GM21381 (cell line): Measurements from ENCODE around the gene SH3GLB1.
"Not testable (repeated sequence)": the region's sequence is repeated elsewhere in the genome, so short reads cannot be mapped to it uniquely, and the experiment has no call there.

Experiments used
- ATAC-seq: cut with Tn5 transposase; IDR thresholded peaks from one replicate; pipeline ENCODE4 v1.9.1; 2021; ENCODE audit warnings: mild to moderate bottlenecking, moderate library complexity; ENCODE audit not compliant: unreplicated experiment

Gene SH3GLB1

DNA sequence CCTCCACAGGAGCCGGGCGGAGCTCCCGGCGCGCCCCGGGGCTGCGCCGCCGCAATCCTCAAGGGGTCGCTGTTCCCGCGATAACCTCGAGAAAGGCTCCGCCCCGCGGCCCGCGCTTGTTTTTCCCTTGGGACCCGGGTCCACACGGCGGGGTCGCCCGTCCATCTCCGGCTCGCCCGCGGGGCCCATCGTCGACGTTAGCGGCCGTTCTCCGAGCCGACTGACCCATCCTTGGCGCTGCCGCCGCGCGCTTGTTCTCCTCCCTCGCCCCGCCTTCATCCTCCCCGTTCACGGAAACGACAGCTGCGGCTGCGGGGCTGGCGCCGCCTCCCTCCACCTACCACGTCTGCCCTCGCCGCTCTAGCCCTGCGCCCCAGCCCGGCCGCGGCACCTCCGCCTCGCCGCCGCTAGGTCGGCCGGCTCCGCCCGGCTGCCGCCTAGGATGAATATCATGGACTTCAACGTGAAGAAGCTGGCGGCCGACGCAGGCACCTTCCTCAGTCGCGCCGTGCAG lies at the start of gene SH3GLB1:
Gene SH3GLB1 (plus strand): TSS at position 119 of the 514 bp plus-strand sequence. CDS start 324 bp downstream, at position 443.
- peak; percentile 80 for ATAC-seq

DNA sequence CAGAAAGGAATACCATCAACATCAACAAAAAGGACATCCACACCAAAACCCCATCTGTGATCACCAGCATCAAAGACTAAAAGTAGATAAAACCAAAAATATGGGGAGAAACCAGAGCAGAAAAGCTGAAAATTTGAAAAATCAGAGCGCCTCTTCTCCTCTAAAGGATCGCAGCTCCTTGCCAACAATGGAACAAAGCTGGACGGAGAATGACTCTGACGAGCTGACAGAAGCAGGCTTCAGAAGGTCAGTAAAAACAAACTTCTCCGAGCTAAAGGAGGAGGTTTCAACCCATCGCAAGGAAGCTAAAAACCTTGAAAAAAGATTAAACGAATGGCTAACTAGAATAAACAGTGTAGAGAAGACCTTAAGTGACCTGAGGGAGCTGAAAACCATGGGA lies 46.0 kb upstream of the SH3GLB1 start:
- not testable (repeated sequence) for ATAC-seq

DNA sequence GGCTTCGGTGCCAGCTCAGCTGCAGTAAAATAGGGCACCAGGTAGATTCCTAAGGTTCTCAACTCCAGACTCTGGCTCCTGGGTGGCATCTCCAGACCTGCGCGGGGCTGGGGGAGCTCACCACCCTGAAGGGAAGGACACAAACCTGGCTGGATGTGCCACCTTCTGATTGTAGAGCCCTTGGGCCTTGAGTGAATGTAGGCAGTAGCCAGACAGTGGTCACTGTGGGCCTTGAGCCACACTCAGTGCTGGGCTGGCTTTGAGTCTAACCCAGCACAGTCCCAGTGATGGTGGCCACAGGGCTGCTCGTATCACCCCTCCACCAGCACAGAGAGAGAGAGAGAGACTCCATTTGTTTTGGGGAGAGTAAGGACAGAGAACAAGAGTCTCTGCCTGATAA lies 38.0 kb upstream of the SH3GLB1 start:
- ATAC-seq: no peak

DNA sequence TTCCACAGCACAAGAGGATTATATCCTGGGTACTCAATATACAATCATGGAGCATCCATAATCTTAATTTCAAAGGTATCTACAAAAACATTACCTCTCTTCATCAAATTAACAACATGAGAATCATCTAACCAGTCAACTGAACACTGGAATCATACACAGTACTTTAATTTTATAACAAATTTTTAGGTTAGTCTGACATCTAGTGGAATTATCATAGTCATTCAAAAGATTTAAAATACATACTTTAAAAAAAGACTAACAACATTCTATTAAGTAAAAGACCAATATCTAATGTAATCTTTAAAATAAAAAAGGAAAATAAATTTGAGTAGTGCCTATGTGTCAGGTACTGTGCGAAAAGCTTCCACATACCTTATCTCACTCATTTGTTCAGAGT lies 16.8 kb upstream of the SH3GLB1 start:
- no peak for ATAC-seq

DNA sequence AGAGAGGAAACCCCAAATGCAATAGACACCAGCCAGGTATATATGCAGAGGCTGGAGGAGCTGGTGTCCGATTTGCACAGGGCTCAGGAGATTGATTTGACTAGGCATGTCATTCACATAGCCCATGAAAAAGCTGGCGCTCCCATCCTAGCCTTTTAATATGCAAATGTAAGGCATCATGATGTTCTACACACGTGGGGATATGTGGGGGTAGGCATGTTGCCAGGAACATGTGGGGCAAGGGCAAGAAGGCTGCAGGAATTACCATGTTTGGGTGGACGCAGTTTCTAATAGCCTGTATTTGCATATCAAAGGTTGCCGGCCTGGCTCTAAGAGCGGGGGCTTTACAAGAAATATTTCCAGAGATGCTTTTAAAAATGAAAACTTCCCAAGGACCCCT lies 11.7 kb upstream of the SH3GLB1 start:
- no peak for ATAC-seq

DNA sequence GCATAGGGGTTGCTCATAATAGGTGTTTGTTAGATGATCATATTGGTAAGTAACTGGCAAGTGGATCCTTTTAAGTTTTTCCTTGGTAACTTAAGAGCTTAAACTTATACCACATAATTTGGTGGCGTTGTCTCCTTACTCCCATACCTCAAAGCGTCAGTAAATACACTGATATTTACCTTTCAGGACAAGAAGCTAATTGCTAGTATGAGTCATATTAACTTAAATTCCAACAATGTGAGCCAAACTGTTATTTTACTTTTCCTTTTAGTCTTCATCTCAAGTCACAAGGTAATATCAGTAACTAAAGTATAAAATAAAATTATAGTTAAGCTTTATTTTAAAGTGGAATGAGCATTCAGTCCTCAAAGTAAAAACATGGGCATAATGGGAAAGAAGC lies 9.0 kb upstream of the SH3GLB1 start:
- no peak for ATAC-seq

DNA sequence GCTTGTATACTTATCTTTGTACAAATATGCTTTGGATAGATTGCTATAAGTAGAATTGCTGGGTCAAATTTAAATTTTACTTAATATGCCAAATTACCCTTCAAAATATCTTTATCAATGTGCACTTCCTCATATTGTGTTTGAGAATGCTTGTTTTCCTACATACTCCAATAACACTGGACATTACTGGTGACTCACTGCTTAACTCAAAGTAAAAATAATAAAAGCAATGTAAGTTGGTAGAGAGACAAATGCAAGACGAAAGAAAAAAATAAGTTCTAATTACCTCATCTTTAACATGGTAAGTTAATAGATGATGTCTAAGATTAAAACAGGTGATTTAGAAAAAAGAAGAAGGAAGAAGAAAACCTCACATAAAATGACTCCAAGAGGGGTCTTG lies 7.9 kb upstream of the SH3GLB1 start:
- no peak for ATAC-seq

DNA sequence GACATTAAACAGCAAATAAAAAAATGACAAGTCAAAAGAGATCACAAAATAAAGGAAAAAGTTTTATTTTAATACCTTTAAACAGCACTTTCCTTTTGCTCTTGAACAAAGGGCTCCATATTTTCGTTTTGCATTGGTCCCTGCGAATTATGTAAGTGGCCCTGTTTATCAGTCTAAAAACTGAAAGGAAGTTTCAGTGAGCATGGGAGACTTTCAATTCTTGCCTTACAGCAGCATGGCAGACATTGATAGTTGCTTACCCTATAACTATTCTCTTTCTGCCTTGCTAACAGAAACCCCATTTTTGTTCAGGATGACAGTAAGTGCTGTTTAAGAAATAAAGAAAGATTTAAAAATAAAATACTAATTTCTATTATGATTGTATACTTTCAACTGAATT lies 5.2 kb upstream of the SH3GLB1 start:
- no peak for ATAC-seq

DNA sequence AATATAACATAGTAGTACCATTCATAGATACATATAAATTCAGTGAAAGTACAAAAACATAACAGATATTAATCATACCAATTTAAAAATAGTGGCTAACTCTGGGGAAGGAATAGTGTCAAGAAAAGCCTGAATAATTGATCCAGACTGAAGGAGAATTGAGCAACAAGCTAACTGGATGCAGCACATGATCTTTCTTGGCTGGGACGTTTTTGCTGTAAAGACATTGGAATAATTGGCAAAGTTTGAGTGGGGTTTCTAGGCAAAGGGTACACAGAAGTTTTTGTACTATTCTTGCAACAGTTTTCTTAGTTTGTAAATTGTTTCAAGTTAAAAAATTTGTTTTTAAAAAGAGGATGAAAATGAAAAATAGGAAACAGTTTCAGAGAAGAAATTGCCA lies 2.6 kb upstream of the SH3GLB1 start:
- no peak for ATAC-seq

DNA sequence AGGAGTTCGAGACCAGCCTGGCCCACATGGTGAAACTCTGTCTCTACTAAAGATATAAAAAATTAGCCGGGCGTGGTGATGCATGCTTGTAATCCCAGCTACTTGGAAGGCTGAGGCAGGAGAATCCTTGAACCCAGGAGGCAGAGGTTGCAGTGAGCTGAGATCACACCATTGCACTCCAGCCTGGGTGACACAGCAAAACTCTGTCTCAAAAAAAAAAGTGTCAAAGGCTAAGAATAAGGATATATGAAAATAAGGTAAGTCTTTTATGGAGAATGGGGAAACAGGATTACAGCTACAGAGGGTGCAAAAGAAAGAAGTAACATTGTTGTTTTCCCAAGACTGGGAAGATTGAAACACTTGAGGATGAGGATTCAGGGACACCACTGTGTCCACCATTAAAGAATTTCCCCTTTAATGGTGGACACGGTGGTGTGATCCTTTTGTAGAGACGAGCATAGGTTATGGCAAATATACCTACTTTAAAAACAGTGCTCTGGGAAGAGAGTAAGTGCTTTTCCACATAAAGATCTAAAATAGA lies 1.4 kb upstream of the SH3GLB1 start:
- ATAC-seq: not testable (repeated sequence)

DNA sequence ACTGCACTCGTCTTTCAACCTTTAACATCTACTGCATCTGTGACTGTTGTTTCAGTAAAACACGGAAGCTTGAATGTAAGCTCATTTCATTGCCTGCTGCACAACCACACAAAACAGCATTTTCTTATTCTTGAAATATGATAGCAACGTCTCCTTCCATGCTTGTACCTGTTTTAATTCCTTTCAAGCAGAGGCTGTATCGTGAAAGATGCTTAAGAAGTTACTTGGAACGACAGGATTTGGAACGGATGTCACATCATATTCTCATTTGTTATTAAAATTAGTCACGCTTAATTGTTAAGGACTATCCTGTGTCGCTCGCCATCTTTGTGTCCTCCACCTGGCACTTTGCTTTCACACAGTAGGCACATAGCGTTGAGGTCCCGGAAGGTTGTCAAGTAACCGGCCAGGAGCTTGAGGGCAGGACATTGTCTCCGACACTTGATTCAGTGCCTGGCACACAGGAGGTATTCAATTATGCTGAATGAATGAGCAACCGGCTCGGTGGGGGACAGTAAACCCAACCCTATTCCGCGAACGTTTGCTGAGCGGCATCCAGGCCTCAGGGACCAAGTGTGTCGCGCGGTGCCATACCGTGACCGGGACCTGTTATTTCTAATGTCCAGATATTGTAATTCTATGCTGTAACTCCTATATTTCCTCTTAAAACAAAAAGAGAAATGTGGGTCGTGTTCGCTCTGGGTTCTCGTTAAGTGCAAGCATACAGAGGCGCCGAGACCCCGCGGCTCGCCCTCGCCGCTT lies 499 bp upstream of the SH3GLB1 start:
- ATAC-seq: peak; percentile 34

DNA sequence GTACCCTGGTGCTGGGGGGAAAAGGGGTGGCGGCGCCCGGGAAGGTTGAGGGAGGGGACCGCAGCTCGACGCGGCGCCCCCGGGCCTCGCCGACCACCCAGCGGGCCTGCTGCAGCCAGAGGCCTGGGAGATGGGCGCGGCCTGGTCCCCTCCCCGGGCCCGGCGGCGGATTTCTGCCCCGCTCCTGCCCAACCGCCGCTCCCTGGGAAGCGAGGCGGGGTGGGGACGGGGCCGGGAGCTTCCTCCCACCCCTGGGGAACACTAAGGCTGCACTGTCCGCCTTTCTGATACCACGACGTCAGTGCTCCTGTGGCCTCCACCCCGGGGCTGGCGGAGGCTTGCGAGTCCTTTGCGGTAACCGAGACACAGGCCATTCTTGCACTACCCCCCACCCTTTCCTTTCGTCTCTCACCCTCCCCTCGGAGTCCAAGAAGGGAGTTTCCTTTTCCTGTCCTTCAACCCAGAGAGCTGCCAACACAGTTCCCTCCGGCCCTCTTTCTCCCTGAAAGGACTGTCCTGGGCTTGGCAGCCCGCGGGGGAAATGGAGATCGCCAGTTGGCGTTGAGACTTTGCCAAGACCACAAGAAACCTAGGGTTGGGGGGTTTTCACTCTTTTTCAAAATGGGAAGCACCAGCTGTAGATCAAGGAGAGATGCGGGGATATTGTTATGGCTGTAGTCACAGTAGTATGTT lies 742 bp downstream of the SH3GLB1 start:
- peak; percentile 32 for ATAC-seq

DNA sequence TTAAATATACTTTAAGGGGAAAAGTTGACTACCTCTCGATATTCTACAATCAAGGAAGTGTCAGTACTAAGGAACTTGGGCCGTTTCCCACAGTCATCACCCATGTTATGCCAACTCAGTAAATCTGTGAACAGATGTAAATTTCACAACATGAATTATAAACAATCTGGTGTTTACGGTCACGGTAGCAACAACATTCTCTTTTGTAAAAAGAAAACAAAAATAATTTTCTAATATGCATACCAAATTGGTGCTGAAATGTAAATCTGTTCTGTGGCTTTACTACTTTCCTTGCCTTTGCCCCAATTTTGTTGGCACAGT lies 1.2 kb downstream of the SH3GLB1 start:
- ATAC-seq: no peak

DNA sequence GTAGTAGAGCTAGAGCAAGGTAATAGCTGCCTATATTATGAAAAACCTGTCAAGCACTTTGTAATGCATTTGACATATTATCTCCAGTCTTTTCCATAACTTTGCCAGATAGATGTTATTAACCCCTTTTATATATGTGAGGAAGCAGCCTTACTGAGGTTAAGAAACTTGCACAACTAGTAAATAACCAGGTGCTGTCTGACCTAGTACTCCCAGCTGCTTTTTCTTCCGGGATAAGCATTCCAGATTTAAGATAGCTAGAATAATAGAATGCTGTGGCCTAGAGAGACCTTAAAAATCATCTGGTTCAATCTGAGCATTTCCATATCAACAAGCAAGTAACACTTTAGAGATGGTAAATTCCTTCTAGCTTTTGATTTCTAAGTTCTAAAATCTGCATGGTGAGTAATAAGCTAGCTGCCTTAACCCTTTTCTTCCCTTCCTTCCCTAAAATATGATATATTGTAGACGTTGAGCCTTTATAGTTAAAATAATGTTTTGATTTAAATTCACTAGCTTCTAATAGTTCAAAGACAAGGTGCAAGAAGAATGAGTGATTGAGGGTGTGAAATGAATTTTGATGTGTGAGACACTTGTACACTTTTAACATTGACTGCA lies 1.8 kb downstream of the SH3GLB1 start:
- no peak for ATAC-seq

DNA sequence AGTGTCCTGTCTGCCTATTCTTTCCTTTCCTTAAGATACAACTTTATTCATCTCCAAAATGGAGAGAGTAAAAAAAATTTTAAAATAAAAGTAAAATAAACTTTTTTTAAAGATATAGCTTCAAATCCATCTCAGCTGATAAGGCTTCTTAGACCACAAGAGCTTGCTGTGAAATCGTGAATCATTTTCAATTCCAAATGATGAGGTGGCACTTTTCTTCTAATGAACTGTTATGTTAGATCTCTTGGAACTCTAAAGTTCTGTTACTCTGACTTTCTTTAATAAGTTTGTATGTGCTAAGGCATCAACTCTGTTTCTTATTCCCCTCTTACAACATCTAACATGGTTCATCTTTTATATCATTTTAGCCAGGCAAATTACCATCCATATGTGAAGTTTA lies 4.5 kb downstream of the SH3GLB1 start:
- no peak for ATAC-seq

DNA sequence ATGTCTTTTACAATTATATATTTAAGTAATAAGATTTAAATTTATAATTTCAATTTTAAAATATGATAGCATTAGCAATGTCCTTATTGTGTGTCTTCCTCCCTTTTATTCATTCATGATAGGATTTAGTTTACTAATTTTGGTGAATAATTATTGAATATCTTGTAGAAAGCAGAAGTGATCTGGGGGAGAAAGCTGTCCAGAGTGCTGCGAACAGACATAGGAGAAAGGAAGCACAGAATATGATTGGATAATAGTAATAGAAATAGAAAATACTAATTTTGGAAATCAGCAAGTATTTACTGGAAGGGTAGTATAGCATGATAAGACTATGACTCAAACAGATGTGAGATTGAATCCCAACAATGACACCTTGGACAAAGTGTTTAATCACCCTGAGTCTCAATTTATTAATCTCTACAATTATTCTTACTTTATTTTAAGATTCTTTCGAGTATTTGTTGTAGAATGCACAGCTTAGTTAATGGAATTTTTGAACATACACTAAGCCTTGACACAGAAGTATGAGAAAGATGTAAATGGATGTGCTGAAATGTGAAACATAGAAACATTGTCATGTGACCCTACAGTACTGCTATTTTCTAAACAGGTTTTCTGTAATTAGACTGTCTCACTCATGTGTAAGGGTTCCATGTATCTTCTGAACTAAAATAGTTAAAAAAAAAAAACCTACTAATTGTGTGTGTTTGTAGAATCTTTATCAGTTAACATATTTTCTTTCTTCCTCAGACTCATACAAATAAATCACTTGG lies 7.9 kb downstream of the SH3GLB1 start:
- no peak for ATAC-seq

DNA sequence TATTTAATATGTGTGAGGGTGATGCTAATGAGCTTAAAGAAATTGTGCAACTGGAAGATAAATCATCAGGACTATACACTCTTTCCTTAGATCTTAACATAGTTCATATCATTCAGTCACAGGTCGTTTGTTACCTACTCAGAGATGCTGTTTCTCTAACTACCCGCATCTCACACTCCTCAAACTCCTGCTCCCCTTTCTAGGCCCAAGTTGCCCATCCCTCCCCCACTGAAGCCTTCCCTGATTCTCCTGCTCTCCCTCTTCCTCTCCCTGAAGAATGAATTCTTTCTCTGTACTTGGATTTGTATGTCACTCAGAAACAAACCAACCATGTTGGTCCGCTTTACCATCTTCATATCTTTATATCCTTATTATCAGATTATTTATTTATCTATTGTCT lies 9.1 kb downstream of the SH3GLB1 start:
- no peak for ATAC-seq

DNA sequence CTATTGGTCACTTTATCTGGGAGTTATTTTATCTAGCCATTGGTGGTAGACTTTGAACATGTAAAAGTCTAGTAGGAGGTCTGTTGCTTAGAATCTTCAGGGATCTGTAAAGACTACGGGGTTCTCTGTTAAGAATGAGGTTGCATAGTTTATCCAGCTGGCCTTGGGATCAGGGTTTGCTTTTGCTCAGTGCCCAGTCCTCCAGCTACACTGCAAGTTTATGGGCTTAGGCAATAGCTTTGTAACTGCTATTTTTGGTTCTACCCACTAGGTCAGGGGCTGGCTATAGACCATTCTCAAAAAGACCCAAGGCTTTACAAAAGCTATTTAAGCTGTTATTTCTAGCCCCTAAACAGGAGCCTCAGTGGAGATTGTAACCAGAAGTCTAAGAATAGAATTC lies 9.8 kb downstream of the SH3GLB1 start:
- no peak for ATAC-seq

DNA sequence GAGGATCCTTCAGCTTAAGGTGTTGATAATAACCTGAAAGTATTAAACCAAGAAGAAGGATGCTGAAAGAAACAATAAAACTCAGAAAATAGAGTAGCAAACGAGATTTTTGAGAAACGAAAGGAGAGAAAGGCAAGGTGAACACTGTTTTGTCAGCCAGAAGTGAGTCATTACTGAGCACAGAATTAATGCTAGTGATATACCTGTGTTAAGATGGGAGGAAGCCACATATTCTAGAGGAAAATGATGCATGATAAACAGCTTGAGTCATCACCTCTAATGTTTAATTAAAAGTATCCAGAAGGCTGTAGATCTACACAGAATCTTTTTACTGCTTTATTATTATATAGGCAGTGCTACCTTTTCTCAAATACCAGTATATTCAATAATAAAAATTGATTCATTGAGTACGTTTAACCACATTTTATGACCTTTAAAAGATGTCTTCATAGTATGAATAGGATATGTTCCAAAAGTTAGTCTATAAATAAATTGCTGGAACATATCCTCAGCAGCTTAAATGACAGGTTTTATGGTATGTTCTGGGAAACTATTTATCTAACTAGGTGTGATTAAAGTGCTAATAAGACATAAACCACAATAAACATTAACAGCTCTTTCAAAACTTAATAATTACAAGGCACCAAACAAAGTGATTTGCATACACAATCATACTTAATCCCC lies 10.3 kb downstream of the SH3GLB1 start:
- ATAC-seq: no peak

DNA sequence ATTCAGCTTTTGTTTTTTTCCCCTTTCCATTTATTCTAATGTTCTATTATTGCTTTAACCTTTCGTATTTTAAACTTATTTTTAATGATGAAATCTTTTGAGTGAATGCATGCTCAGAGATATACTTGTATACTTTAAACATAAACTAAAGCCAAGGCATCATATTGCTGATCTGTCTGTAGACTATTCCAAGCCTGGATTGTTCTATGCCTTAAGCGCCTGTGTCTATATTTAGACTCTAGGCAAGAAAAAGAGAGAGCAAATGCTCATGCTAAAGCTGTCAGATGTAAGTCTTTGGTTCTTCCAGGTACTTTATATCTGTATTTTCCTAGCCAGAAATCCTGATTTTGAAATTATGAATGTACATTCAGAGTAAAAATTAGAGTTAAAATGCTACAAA lies 14.4 kb downstream of the SH3GLB1 start:
- no peak for ATAC-seq
